Stimulated activated CD8-positive, alpha-beta memory T cell treated with anti-CD3 and anti-CD28 coated beads, Interleukin-4, amount 100 ng/mL, for 24 hours (primary cell): ENCODE data around the gene HMX2.
A peak's percentile ranks its signal among the peaks of the same experiment; 100 is the strongest.
"Not testable (repeated sequence)": the region's sequence is repeated elsewhere in the genome, so short reads cannot be mapped to it uniquely, and the experiment has no call there.

Experiments used
- DNase-seq: peaks from one replicate; pipeline ENCODE4 v3.0.0-alpha.2; 2020; ENCODE audit warnings: low read depth

The HMX2 gene

GRCh38 chr10:123150986-123151736 lies 3.2 kb downstream of the HMX2 start:
- no peak for DNase-seq

GRCh38 chr10:123151737-123152135 lies 3.8 kb downstream of the HMX2 start:
- DNase-seq, result no peak

GRCh38 chr10:123153486-123154091 lies 5.7 kb downstream of the HMX2 start:
- no peak for DNase-seq

- DNase-seq, result peak; percentile 92
Measured at GRCh38 chr10:123154092-123154710, 6.3 kb downstream of the HMX2 start, which contains the start of gene BUB3. BUB3 (plus strand) TSS chr10:123154402; CDS start chr10:123154918, 516 bp downstream.

GRCh38 chr10:123154711-123155505 lies 7.0 kb downstream of the HMX2 start:
- DNase-seq, result peak; percentile 50

GRCh38 chr10:123156078-123156477 lies 8.1 kb downstream of the HMX2 start:
- no peak for DNase-seq

GRCh38 chr10:123157210-123157609 lies 9.3 kb downstream of the HMX2 start:
- no peak for DNase-seq

- no peak for DNase-seq
Measured at GRCh38 chr10:123158682-123159081, 10.7 kb downstream of the HMX2 start.

GRCh38 chr10:123160311-123160980 lies 12.5 kb downstream of the HMX2 start:
- DNase-seq, result no peak

GRCh38 chr10:123164319-123164718 lies 16.4 kb downstream of the HMX2 start:
- no peak for DNase-seq

GRCh38 chr10:123165445-123166072 lies 17.6 kb downstream of the HMX2 start:
- DNase-seq, result no peak

GRCh38 chr10:123166618-123167017 lies 18.7 kb downstream of the HMX2 start:
- no peak for DNase-seq

GRCh38 chr10:123170961-123171360 lies 23.0 kb downstream of the HMX2 start:
- no peak for DNase-seq

- DNase-seq, result not testable (repeated sequence)
Measured at GRCh38 chr10:123171616-123172015, 23.7 kb downstream of the HMX2 start.

GRCh38 chr10:123175389-123176387 lies 27.8 kb downstream of the HMX2 start:
- no peak for DNase-seq

GRCh38 chr10:123178390-123178789 lies 30.5 kb downstream of the HMX2 start:
- not testable (repeated sequence) for DNase-seq

GRCh38 chr10:123180101-123181090 lies 32.5 kb downstream of the HMX2 start:
- DNase-seq, result no peak

- DNase-seq, result no peak
Measured at GRCh38 chr10:123183724-123184123, 35.8 kb downstream of the HMX2 start.

- DNase-seq, result no peak
Measured at GRCh38 chr10:123187781-123188180, 39.8 kb downstream of the HMX2 start.
